SK-N-SH (cell line): ENCODE results near the gene PARD3. TPM values are rescaled to one million over a fixed set of nuclear protein-coding genes. Genes with fewer than 3 reads are reported as not detected.

Experiments used
- CTCF ChIA-PET: fragments of 300-600, 350-600 bp; formaldehyde crosslinking; extraction: SDS; loops from one replicate; lab custom pipeline; 2021; lab: Yijun Ruan, JAX
- POLR2A ChIA-PET: fragments of 350-600 bp; sonication (Branson Sonifier 250); formaldehyde crosslinking; extraction: SDS; loops from one replicate; lab custom pipeline; 2020; ENCODE audit warnings: antibody characterized with exemption, inconsistent platforms; lab: Yijun Ruan, JAX
- DNase-seq: peaks from one replicate; pipeline ENCODE4 v3.0.0; 2012
- H2AFZ ChIP-seq: fragments of 200-600 bp; sonication (generic); 2 replicates; pipeline ENCODE4 v1.8.1; 2016; ENCODE audit warnings: antibody characterized with exemption, mild to moderate bottlenecking, low read depth
- H3F3A ChIP-seq: fragments of 200-600 bp; sonication (generic); replicated peaks from 2 replicates; pipeline ENCODE3; 2016; ENCODE audit warnings: antibody characterized with exemption, mild to moderate bottlenecking; ENCODE audit not compliant: insufficient read depth
- H3K27ac ChIP-seq, 2 experiments: fragments of 200-500 bp in 1 of 2; fragments of 200-600 bp in 1 of 2; sonication (Bioruptor generic) in 1 of 2; sonication (generic), shearing (Covaris generic) in 1 of 2; 2 replicates each; pipeline versions ENCODE4 v1.5.1 to v1.6.1; 2014 to 2016; ENCODE audit warnings: low read depth in 2 of 2, inconsistent platforms in 1 of 2, low read length in 1 of 2, mild to moderate bottlenecking in 1 of 2, mixed read lengths in 1 of 2
- H3K27me3 ChIP-seq: fragments of 200-600 bp; sonication (generic), shearing (Covaris generic); 2 replicates; pipeline ENCODE4 v1.6.1; 2016; ENCODE audit warnings: mixed run types; ENCODE audit not compliant: insufficient read depth
- H3K36me3 ChIP-seq, 2 experiments: fragments of 200-500 bp in 1 of 2; fragments of 200-600 bp in 1 of 2; sonication (Bioruptor generic) in 1 of 2; sonication (generic) in 1 of 2; replicated peaks in 1 of 2; 2 replicates each; pipeline versions ENCODE3 to v1.5.1; 2014 to 2016; ENCODE audit warnings: low read length in 1 of 2, mild to moderate bottlenecking in 1 of 2; ENCODE audit not compliant: insufficient read depth in 2 of 2, control insufficient read depth in 1 of 2
- H3K4me1 ChIP-seq, 2 experiments: fragments of 200-500 bp in 1 of 2; fragments of 200-600 bp in 1 of 2; sonication (Bioruptor generic) in 1 of 2; sonication (generic), shearing (Covaris generic) in 1 of 2; 2 replicates each; pipeline versions ENCODE4 v1.5.1 to v1.6.1; 2014 to 2016; ENCODE audit warnings: low read depth in 1 of 2, low read length in 1 of 2, mixed run types in 1 of 2; ENCODE audit not compliant: insufficient read depth in 2 of 2, control insufficient read depth in 1 of 2
- H3K4me2 ChIP-seq: fragments of 200-600 bp; sonication (generic), shearing (Covaris generic); 2 replicates; pipeline ENCODE4 v1.6.1; 2017; ENCODE audit warnings: mixed run types
- H3K4me3 ChIP-seq, 2 experiments: fragments of 200-500 bp in 1 of 2; fragments of 200-600 bp in 1 of 2; sonication (Bioruptor generic) in 1 of 2; sonication (generic), shearing (Covaris generic) in 1 of 2; 2 replicates each; pipeline versions ENCODE4 v1.5.1 to v1.8.1; 2014 to 2016; ENCODE audit warnings: low read depth in 2 of 2, inconsistent platforms in 1 of 2, low read length in 1 of 2, mild to moderate bottlenecking in 1 of 2, mixed read lengths in 1 of 2, moderate library complexity in 1 of 2
- H3K79me2 ChIP-seq: fragments of 200-600 bp; sonication (generic); 2 replicates; pipeline ENCODE4 v1.8.1; 2017; ENCODE audit warnings: mild to moderate bottlenecking; ENCODE audit not compliant: insufficient read depth
- H3K9ac ChIP-seq: fragments of 200-600 bp; sonication (generic); 2 replicates; pipeline ENCODE4 v1.6.1; 2017; ENCODE audit warnings: mixed run types
- H3K9me2 ChIP-seq: fragments of 200-600 bp; sonication (generic); 2 replicates; pipeline ENCODE4 v1.6.1; 2017; ENCODE audit warnings: mixed run types
- H3K9me3 ChIP-seq: fragments of 200-600 bp; sonication (generic); 2 replicates; pipeline ENCODE4 v1.6.1; 2017; ENCODE audit warnings: mixed run types, mild to moderate bottlenecking, moderate library complexity
- H4K20me1 ChIP-seq: fragments of 200-600 bp; sonication (generic); 2 replicates; pipeline ENCODE4 v1.6.1; 2017; ENCODE audit warnings: mild to moderate bottlenecking, mixed run types; ENCODE audit not compliant: insufficient read depth
- EP300 ChIP-seq, 2 experiments: IDR thresholded peaks; 2 replicates each; pipeline versions ENCODE4 v1.4.0 to v1.6.1; 2012; ENCODE audit warnings: borderline replicate concordance in 1 of 2, low read depth in 1 of 2, low read length in 1 of 2
- FOXJ3 ChIP-seq: sonication (generic); formaldehyde crosslinking; IDR thresholded peaks from 2 replicates; pipeline ENCODE4 v1.5.1; 2020; ENCODE audit warnings: mild to moderate bottlenecking, missing genetic modification reagents
- FOXM1 ChIP-seq: IDR thresholded peaks from 2 replicates; pipeline ENCODE4 v1.4.0; 2012; ENCODE audit warnings: low read depth, mild to moderate bottlenecking
- GABPA ChIP-seq: IDR thresholded peaks from 2 replicates; pipeline ENCODE4 v1.4.0; 2012; ENCODE audit warnings: low read depth, mild to moderate bottlenecking
- IRF3 ChIP-seq: fragments of 150-350 bp; IDR thresholded peaks from 2 replicates; pipeline ENCODE4 v1.6.1; 2016; ENCODE audit warnings: mild to moderate bottlenecking, low read depth, low read length
- JUND ChIP-seq: IDR thresholded peaks from 2 replicates; pipeline ENCODE4 v1.4.0; 2012
- MAX ChIP-seq: IDR thresholded peaks from 2 replicates; pipeline ENCODE4 v1.4.0; 2012; ENCODE audit warnings: low read depth
- MXI1 ChIP-seq: IDR thresholded peaks from 2 replicates; pipeline ENCODE4 v1.6.1; 2012; ENCODE audit warnings: mild to moderate bottlenecking, low read depth, low read length, improper control_type of control experiment
- NFIC ChIP-seq: IDR thresholded peaks from 2 replicates; pipeline ENCODE4 v1.4.0; 2012; ENCODE audit warnings: borderline replicate concordance
- RAD21 ChIP-seq: IDR thresholded peaks from 2 replicates; pipeline ENCODE4 v1.6.1; 2012; ENCODE audit warnings: mild to moderate bottlenecking, low read length
- TAF1 ChIP-seq: IDR thresholded peaks from 2 replicates; pipeline ENCODE4 v1.6.1; 2012; ENCODE audit warnings: low read depth, mild to moderate bottlenecking, low read length, moderate library complexity, borderline replicate concordance
- TCF12 ChIP-seq: IDR thresholded peaks from 2 replicates; pipeline ENCODE4 v1.4.0; 2012
- USF2 ChIP-seq: fragments of 150-350 bp; IDR thresholded peaks from 2 replicates; pipeline ENCODE4 v1.6.1; 2017; ENCODE audit warnings: antibody characterized with exemption, low read length, low read depth, borderline replicate concordance
- YY1 ChIP-seq: IDR thresholded peaks from 2 replicates; pipeline ENCODE4 v1.4.0; 2012; ENCODE audit warnings: low read depth, mild to moderate bottlenecking
- WGBS: methylation state at CpG from one replicate; pipeline ENCODE4 v1.1.6; 2017; ENCODE audit warnings: low lambda C conversion rate; 5-methylcytosine and 5-hydroxymethylcytosine counted together
- polyA plus RNA-seq, 3 experiments: library from polyadenylated mRNA; depleted of rRNA; stranded (reverse); fragments of >200 nt; gene quantifications; 2 replicates each; pipeline ENCODE4 v1.2.3, GENCODE V29; 2012
- TF ChIP-seq, protein P1 (sequence below): IDR thresholded peaks from 2 replicates; pipeline ENCODE4 v1.6.1; 2012; ENCODE audit warnings: mild to moderate bottlenecking, low read depth, low read length, moderate library complexity

PARD3 gene
- polyA plus RNA-seq, 1 of the 3 experiments (the other 2 are of a cell fraction), result 29.4 TPM

DNA sequence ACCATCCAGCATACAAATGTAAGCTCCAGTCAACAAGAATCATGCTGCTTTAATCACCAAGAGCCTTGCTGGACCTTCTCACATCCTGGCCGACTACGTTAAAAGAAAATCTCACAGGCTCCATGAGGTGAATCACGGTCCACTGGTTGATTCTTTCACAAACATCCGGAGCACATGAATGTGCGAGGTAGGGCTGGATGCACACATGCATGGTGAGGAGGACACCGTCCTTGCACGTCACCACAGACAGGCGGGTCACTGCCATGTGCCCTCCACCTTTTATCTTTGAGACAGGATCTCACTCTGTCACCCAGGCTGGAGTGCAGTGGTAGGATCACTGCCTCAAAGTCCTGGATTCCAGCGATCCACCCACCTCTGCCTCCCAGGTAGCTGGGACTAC, 265.1 kb downstream of the PARD3 start:
- H3K27ac ChIP-seq, result no peak overlapping the region
- no peaks in the 10 kb centered on the region for H3K36me3 ChIP-seq
- H3F3A ChIP-seq, result no peaks in the 10 kb centered on the region
- no peaks in the 10 kb centered on the region for H3K9me3 ChIP-seq
- CTCF ChIA-PET, result interaction anchor here (0.6 to 1.6 kb wide), 2 partner anchors 66 to 88 kb away, joined by 3 to 4 read pairs; no protein-coding TSS in a partner anchor
- no peak overlapping the region for H2AFZ ChIP-seq
- no peaks in the 10 kb centered on the region; a peak in 2 of 4 replicates for H3K4me1 ChIP-seq
- TF ChIP-seq IRF3 (no peak), YY1 (no peak), TCF12 (no peak), JUND (no peak)
- TF ChIP-seq, protein P1, sequence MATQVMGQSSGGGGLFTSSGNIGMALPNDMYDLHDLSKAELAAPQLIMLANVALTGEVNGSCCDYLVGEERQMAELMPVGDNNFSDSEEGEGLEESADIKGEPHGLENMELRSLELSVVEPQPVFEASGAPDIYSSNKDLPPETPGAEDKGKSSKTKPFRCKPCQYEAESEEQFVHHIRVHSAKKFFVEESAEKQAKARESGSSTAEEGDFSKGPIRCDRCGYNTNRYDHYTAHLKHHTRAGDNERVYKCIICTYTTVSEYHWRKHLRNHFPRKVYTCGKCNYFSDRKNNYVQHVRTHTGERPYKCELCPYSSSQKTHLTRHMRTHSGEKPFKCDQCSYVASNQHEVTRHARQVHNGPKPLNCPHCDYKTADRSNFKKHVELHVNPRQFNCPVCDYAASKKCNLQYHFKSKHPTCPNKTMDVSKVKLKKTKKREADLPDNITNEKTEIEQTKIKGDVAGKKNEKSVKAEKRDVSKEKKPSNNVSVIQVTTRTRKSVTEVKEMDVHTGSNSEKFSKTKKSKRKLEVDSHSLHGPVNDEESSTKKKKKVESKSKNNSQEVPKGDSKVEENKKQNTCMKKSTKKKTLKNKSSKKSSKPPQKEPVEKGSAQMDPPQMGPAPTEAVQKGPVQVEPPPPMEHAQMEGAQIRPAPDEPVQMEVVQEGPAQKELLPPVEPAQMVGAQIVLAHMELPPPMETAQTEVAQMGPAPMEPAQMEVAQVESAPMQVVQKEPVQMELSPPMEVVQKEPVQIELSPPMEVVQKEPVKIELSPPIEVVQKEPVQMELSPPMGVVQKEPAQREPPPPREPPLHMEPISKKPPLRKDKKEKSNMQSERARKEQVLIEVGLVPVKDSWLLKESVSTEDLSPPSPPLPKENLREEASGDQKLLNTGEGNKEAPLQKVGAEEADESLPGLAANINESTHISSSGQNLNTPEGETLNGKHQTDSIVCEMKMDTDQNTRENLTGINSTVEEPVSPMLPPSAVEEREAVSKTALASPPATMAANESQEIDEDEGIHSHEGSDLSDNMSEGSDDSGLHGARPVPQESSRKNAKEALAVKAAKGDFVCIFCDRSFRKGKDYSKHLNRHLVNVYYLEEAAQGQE, result no peak
- TF ChIP-seq, all 33 proteins: peak for 0
- Histone ChIP-seq H3K27me3 (no peaks in the 10 kb centered on the region), H3K9me2 (no peaks in the 10 kb centered on the region), H4K20me1 (no peaks in the 10 kb centered on the region), H3K9ac (no peak overlapping the region), H3K4me3 (no peak overlapping the region), H3K4me2 (no peak overlapping the region), H3K79me2 (peaks cover 15% of the 10 kb centered on the region)
- POLR2A ChIA-PET, result no interaction called here
- DNase-seq, result no peak
- 100% methylated on average over 4 of the region's 9 CpGs for WGBS

- no peak for DNase-seq
- TF ChIP-seq RAD21, result no peak
- TF ChIP-seq FOXJ3 (CRISPR knock-in tag), result no peak
- TF ChIP-seq JUND, result no peak
- no peak for TF ChIP-seq IRF3
- no peak for TF ChIP-seq MXI1
- no peak for TF ChIP-seq GABPA
- TF ChIP-seq USF2, result no peak
- TF ChIP-seq TCF12, result no peak
- TF ChIP-seq MAX, result no peak
- TF ChIP-seq EP300 (IDR thresholded peaks at IDR 0.05; ENCODE audit: borderline replicate concordance in 1 of 2, low read depth in 1 of 2, low read length in 1 of 2), result no peak
- no peak for TF ChIP-seq FOXM1
- no peak for TF ChIP-seq TAF1
- TF ChIP-seq, protein P1, result no peak
- TF ChIP-seq NFIC, result no peak
These were observed 266.1 kb downstream of the PARD3 start for GRCh38 chr10:34549001-34549400.

More at GRCh38 chr10:34549001-34549400, 266.1 kb downstream of the PARD3 start:
- Histone ChIP-seq H3K9me2 (no peaks in the 10 kb centered on the region), H3K36me3 (no peaks in the 10 kb centered on the region), H2AFZ (no peak overlapping the region), H4K20me1 (no peaks in the 10 kb centered on the region), H3K4me3 (no peak overlapping the region), H3K27me3 (no peaks in the 10 kb centered on the region), H3K4me2 (no peak overlapping the region), H3K27ac (no peak overlapping the region), H3F3A (no peaks in the 10 kb centered on the region), H3K9me3 (no peaks in the 10 kb centered on the region), H3K4me1 (peaks cover 0 to 3% of the 10 kb centered on the region in 2 experiments; a peak in 2 of 4 replicates), H3K79me2 (peaks cover 15% of the 10 kb centered on the region), H3K9ac (no peak overlapping the region)
- 97% methylated on average over 3 of the region's 3 CpGs for WGBS
- POLR2A ChIA-PET, result no interaction called here
- CTCF ChIA-PET, result interaction anchor here (0.7 to 1.6 kb wide), 2 partner anchors 26 to 89 kb away, joined by 3 to 4 read pairs; no protein-coding TSS in a partner anchor
